Spinal cord (tissue), 10 donors: Measurements from ENCODE around the gene ARHGEF11. TPM values are rescaled to one million over a fixed set of nuclear protein-coding genes. Genes with fewer than 3 reads are reported as not detected.
"Not testable (repeated sequence)": the region's sequence is repeated elsewhere in the genome, so short reads cannot be mapped to it uniquely, and the experiment has no call there.

Source experiments
- DNase-seq, 6 donors: peaks; one replicate each; pipeline versions ENCODE4 v3.0.0 to v3.0.0-alpha.2; 2013 to 2015; ENCODE audit warnings: low spot score in 6 of 6, low read depth in 4 of 6
- H3K27ac ChIP-seq: one replicate; pipeline ENCODE4 v1.5.1; 2013; ENCODE audit warnings: low read depth, low read length, control low read depth
- H3K27me3 ChIP-seq: one replicate; pipeline ENCODE4 v1.6.1; 2013; ENCODE audit warnings: low read length; ENCODE audit not compliant: control insufficient read depth, insufficient read depth
- H3K36me3 ChIP-seq: one replicate; pipeline ENCODE4 v1.6.1; 2013; ENCODE audit warnings: low read length; ENCODE audit not compliant: control insufficient read depth, insufficient read depth
- H3K4me1 ChIP-seq: one replicate; pipeline ENCODE4 v1.6.1; 2013; ENCODE audit warnings: low read length; ENCODE audit not compliant: control insufficient read depth, insufficient read depth
- H3K4me3 ChIP-seq: one replicate; pipeline ENCODE4 v1.5.1; 2013; ENCODE audit warnings: low read depth, low read length, control low read depth
- H3K9me3 ChIP-seq: one replicate; pipeline ENCODE4 v1.6.1; 2013; ENCODE audit warnings: low read length; ENCODE audit not compliant: control insufficient read depth, insufficient read depth
- WGBS: methylation state at CpG from one replicate; pipeline ENCODE4 v1.1.5; 2013; ENCODE audit warnings: missing lambda C conversion rate; ENCODE audit not compliant: insufficient coverage; 5-methylcytosine and 5-hydroxymethylcytosine counted together
- polyA plus RNA-seq, 2 donors: library from polyadenylated mRNA; unstranded; fragments of 120-200 nt; gene quantifications; one replicate each; pipeline ENCODE4 v1.2.1, GENCODE V29; 2013; ENCODE audit not compliant: insufficient read length in 2 of 2
- total RNA-seq, 2 donors: library from RNA; depleted of rRNA in 1 of 2; stranded (reverse); fragments of 120-200 nt in 1 of 2; fragments of >200 nt in 1 of 2; gene quantifications; one replicate each; pipeline versions ENCODE4 v1.2.3 to v1.2.4, GENCODE V29; 2013 to 2014
- donor health status: healthy.

The ARHGEF11 gene
- total and polyA plus RNA-seq, 4 donors: 38.6 to 60.1 (median 47.8) TPM

DNA sequence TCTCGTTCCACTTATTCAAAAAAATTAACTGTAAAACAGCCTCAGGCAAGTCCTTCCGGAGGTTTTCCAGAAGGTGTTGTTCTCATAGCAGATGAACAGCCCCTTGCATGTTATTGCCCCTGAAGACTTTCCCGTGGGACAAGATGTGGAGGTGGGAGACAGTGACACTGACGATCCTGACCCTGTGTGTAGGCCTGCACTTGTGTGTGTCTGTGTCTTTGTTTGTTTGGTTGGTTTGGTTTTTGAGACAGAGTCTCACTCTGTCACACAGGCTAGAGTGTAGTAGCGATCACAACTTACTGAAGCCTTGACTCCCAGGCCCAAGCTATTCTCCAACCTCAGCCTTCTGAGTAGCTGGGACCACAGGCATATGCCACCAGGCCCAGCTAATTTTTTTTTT lies 41.5 kb upstream of the ARHGEF11 start:
- Histone ChIP-seq H3K36me3 (no peaks in the 10 kb centered on the region), H3K27me3 (no peaks in the 10 kb centered on the region), H3K4me3 (no peak overlapping the region), H3K4me1 (peaks cover 14% of the 10 kb centered on the region), H3K9me3 (no peaks in the 10 kb centered on the region), H3K27ac (no peak overlapping the region)
- WGBS: 86% methylated on average over 3 of the region's 5 CpGs
- no peak for DNase-seq

DNA sequence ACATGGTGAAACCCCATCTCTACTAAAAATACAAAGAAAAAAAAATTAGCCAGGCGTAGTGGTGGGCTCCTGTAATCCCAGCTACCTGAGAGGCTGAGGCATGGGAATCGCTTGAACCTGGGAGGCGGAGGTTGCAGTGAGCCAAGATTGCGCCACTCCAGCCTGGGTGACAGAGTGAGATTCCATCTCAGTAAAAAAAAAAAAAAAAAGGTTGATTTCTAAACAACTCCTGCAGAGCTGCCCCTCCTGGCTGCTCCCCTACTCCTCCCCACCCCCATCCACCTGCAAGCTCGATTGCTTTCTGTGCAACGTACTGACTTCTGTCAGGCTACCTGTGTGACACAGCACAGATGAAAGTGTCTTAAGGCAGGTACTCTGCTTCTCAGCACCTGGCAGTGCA lies 40.8 kb upstream of the ARHGEF11 start:
- no peak for DNase-seq
- Histone ChIP-seq H3K27ac (no peak overlapping the region), H3K9me3 (no peaks in the 10 kb centered on the region), H3K27me3 (no peaks in the 10 kb centered on the region), H3K4me3 (no peak overlapping the region), H3K36me3 (no peaks in the 10 kb centered on the region), H3K4me1 (peaks cover 9% of the 10 kb centered on the region)
- 72% methylated on average over 6 of the region's 6 CpGs for WGBS

DNA sequence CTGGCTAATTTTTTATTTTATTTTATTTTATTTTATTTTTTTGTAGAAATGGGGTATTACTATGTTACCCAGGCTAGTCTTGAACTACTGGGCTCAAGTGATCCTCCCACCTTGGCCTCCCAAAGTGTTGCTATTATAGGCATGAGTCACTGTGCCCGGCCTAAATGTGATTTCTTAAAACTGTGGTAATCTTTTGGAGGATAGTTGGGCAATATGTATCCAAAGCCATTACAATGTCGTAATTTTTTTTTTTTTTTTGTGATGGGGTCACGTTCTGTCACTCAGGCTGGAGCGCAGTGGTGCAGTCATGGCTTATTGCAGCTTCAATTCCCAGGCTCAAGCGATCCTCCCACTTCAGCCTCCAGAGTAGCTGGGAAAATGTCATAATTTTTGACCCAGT lies 39.9 kb upstream of the ARHGEF11 start:
- H3K4me3 ChIP-seq: no peak overlapping the region
- H3K9me3 ChIP-seq: no peaks in the 10 kb centered on the region
- H3K36me3 ChIP-seq: no peaks in the 10 kb centered on the region
- DNase-seq: no peak
- H3K27ac ChIP-seq: no peak overlapping the region
- peaks cover 5% of the 10 kb centered on the region for H3K4me1 ChIP-seq
- H3K27me3 ChIP-seq: no peaks in the 10 kb centered on the region
- no CpG with 5 or more reads among the region's 5 CpGs for WGBS

DNA sequence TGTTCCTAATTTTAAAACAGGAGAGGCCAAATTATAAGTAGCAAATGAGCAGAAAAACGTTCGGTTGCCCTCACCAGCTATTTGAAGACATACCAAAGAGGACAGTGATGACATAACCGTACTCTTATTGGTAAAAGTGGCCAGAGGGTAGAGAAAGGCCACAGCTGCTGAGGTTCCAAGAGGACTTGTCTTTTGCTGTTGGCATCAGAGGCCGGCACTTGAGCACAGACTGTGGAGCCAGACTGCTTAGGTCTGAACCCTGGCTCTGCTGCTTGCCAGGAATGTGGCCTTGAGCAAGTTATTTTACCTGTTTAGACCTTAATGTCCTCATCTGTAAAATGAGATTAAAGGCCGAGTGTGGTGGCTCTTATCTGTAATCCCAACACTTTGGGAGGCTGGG lies 39.2 kb upstream of the ARHGEF11 start:
- no peaks in the 10 kb centered on the region for H3K27me3 ChIP-seq
- no peaks in the 10 kb centered on the region for H3K9me3 ChIP-seq
- no peak for DNase-seq
- H3K4me3 ChIP-seq: no peak overlapping the region
- no peaks in the 10 kb centered on the region for H3K36me3 ChIP-seq
- H3K4me1 ChIP-seq: no peaks in the 10 kb centered on the region
- no peak overlapping the region for H3K27ac ChIP-seq
- 77% methylated on average over 3 of the region's 5 CpGs for WGBS

DNA sequence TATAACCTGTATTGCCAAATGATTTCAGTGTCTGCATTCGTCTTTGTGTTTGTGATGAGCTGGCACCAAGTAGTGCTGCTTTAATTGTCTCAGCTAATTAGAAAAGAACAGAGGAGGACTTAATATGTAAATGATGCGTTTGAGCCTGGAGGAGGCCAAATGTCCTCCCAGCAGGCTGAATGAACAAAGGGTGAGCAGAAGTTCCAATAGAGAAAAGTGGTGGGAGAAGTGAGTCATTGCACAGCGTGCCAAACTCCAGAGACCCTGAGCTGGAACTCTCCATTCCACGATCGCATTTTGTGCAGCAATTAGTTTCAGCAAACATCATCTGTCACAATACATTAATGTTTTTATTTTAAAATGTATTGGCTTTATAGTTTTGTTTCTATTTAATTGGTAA lies 36.2 kb upstream of the ARHGEF11 start:
- Histone ChIP-seq H3K4me3 (no peak overlapping the region), H3K9me3 (no peaks in the 10 kb centered on the region), H3K27ac (no peak overlapping the region), H3K27me3 (no peaks in the 10 kb centered on the region), H3K4me1 (no peaks in the 10 kb centered on the region), H3K36me3 (no peaks in the 10 kb centered on the region)
- 11% methylated on average over 2 of the region's 5 CpGs for WGBS
- peak in 2 of 6 donors; percentile 59 to 92 for DNase-seq

DNA sequence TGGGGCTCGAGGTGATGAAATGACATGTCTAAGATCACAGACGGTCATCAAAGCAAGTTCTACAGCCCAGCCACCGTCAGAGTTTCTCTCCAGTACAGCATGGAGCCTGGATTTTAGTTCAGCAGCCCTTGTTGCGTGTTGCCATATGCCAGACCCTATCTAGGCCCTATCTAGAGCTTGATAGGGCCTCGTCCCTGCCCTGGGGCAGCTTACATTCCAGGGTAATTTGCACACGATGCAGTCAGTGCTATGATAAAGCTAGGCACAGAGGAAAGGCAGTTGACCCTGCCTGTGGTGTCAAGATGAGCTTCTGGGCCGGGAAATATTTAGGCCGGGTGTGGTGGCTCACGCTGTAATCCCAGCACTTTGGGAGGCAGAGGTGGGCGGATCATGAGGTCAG lies 35.2 kb upstream of the ARHGEF11 start:
- WGBS: 96% methylated on average over 9 of the region's 10 CpGs

DNA sequence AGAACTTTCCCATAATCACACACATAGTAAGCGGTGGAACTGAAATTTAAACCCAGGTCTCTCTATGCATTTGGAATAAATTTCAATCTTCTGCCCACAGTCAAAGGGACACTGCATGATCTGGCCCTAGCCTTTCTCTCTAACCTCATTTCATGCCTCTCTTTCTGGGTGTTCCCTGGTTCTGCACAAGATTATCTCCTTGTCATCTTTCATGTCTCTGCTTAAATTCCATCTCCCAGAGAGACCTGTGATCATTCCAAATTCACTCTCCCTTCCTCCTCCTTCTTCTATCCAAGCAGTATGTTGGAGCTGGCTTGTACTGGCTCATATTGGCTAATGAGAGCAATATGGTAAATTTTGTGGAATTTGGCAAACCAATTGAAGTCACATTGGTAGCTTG lies 31.9 kb upstream of the ARHGEF11 start:
- peaks cover 9% of the 10 kb centered on the region for H3K4me1 ChIP-seq
- H3K4me3 ChIP-seq: no peak overlapping the region
- DNase-seq: no peak
- WGBS: 100% methylated on average over 1 of the region's 1 CpG
- H3K27ac ChIP-seq: no peak overlapping the region
- no peaks in the 10 kb centered on the region for H3K36me3 ChIP-seq
- H3K27me3 ChIP-seq: no peaks in the 10 kb centered on the region
- H3K9me3 ChIP-seq: no peaks in the 10 kb centered on the region

More for the DNA sequence above, 35.2 kb upstream of the ARHGEF11 start:
- no peaks in the 10 kb centered on the region for H3K4me1 ChIP-seq
- DNase-seq: no peak
- H3K27ac ChIP-seq: no peak overlapping the region
- no peaks in the 10 kb centered on the region for H3K36me3 ChIP-seq
- no peaks in the 10 kb centered on the region for H3K9me3 ChIP-seq
- H3K27me3 ChIP-seq: no peaks in the 10 kb centered on the region
- H3K4me3 ChIP-seq: no peak overlapping the region

DNA sequence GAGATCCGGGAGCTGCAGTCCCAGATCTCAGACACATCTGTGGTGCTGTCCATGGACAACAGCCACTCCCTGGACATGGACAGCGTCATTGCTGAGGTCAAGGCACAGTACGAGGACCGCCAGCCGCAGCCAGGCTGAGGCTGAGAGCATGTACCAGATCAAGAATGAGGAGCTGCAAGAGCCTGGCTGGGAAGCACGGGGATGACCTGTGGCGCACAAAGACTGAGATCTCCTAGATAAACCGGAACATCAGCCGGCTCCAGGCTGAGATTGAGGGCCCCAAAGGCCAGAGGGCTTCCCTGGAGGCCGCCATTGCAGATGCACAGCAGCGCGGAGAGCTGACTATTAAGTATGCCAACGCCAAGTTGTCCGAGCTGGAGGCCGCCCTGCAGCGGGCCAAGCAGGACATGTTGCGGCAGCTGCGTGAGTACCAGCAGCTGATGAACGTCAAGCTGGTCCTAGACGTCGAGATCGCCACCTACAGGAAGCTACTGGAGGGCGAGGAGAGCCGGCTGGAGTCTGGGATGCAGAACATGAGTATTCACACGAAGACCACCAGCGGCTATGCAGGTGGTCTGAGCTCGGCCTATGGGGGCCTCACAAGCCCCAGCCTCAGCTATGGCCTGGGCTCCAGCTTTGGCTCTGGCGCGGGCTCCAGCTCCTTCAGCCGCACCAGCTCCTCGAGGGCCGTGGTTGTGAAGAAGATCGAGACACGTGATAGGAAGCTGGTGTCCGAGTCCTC lies 28.6 kb upstream of the ARHGEF11 start:
- peak in 3 of 6 donors; percentile 35 to 78 (median 70) for DNase-seq
- Histone ChIP-seq H3K9me3 (no peaks in the 10 kb centered on the region), H3K36me3 (no peaks in the 10 kb centered on the region), H3K27me3 (no peaks in the 10 kb centered on the region), H3K4me1 (peaks cover 9% of the 10 kb centered on the region), H3K27ac (no peak overlapping the region), H3K4me3 (no peak overlapping the region)
- WGBS: 35% methylated on average over 35 of the region's 35 CpGs

DNA sequence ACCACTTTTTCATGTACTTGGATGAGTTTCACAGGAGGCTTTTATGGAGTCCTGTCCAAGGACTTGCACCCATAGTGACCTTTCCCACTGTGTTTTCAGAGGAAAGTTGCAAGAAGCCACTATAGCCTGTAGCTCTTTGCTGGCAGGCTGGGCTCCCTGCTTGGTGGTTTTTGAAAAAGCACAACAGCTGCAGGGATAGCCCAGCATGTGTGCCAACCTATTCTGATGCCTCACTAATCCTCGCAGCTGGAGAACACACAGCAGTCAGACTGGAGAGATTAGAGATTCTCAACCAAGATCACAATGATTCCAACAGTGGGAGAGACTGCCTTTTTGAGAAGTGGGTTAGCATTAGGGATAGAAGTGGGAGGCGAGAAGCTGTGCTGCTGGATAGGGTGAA lies 24.1 kb upstream of the ARHGEF11 start:
- Histone ChIP-seq H3K9me3 (no peaks in the 10 kb centered on the region), H3K4me1 (peaks cover 8% of the 10 kb centered on the region), H3K4me3 (no peak overlapping the region), H3K36me3 (no peaks in the 10 kb centered on the region), H3K27ac (no peak overlapping the region), H3K27me3 (no peaks in the 10 kb centered on the region)
- DNase-seq: peak in 2 of 6 donors; percentile 13 to 74
- WGBS: 85% methylated on average over 1 of the region's 2 CpGs

DNA sequence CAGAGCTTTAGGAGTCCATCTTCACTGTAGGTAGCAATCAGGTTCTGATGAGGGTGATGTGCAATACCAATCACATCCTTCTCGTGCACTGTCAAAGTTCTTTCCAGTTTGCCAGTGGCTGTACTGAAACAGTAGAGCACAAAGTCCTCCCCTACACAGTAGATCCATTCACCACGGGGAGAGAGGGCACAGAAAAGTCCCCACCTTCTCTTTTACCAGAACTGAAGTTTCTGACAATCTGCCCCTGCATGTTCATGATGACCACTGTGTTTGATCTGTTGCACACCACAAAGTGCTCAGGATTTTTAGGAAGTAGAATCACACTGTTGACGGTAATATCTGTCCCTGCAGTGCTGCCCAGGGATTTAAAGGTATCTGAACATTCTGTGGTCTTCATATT lies 13.7 kb upstream of the ARHGEF11 start:
- H3K4me3 ChIP-seq, H3K27me3 ChIP-seq, H3K4me1 ChIP-seq, H3K27ac ChIP-seq, H3K36me3 ChIP-seq, DNase-seq, H3K9me3 ChIP-seq: not testable (repeated sequence)
- 55% methylated on average over 1 of the region's 3 CpGs for WGBS
